ENCODE measurements around the gene NBPF8. TPM values are rescaled to one million over a fixed set of nuclear protein-coding genes. Genes with fewer than 3 reads are reported as not detected.

NBPF8 gene
- total RNA-seq, 2 experiments from 2014 or later, result 52.4 to 53.0 TPM

Other genes with a start within 250 kb of the NBPF8 start
- 10 to 100 TPM; 23.1 TPM for gene SEC22B, start 238.5 kb upstream of the NBPF8 start, total RNA-seq